Measurements from ENCODE around the gene PRADC1.
"Not testable (repeated sequence)": the region's sequence is repeated elsewhere in the genome, so short reads cannot be mapped to it uniquely, and the experiment has no call there.

Gene PRADC1

GRCh38 chr2:73233154-73233931, at the start of gene PRADC1:
Gene PRADC1 (minus strand): TSS chr2:73233239. CDS start chr2:73233160, 79 bp downstream.
- peak; percentile 100 for DNase-seq (ENCODE audit: low spot score)

DNA sequence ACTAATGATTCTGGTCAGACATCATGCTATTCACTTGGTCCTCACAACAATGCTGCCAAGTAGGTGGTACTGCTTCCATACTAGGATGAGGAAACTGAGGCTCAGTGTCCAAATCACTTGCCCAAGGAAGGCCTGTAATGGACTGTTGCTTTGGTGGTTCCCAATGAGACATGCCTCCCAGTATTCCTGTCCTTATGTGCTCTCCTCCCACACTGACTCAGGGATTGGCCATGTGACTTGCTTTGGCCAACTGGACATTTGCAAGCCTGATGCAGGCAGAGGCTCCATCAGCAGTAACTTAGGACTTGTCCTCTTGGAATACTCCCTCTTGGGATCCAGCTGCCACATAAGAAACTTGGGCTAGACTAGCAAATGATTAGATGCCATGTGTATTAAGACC, 48.2 kb upstream of the PRADC1 start:
- DNase-seq (ENCODE audit: low spot score): no peak

- DNase-seq (ENCODE audit: low spot score): no peak
Measured at GRCh38 chr2:73279852-73280251, 46.8 kb upstream of the PRADC1 start.

DNA sequence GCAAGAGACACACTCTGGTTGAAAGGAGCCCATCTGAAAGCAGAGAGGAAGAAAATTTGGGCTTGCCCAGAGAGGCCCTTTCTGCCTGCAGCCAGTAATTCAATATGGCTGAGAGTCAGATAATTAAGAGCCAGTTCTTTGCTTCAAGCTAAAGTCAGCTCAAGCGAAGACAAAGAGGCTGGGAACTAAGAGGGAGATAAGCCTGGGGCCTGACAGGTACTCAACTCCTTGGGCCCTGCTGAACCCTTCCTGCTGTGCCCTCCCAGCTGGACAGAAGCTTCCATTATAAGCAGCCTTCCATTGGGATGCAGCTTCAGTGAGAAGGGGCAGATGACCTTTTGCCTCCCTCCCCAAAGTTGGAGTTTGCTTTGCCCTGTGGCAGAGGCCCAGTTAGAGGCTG, 39.2 kb upstream of the PRADC1 start:
- DNase-seq (ENCODE audit: low spot score): no peak

- DNase-seq (ENCODE audit: low spot score): no peak
Measured at GRCh38 chr2:73269686-73270465, 36.8 kb upstream of the PRADC1 start.

GRCh38 chr2:73268830-73269685, 36.0 kb upstream of the PRADC1 start:
- peak; percentile 91 for DNase-seq (ENCODE audit: low spot score)

- DNase-seq (ENCODE audit: low spot score): no peak
Measured at GRCh38 chr2:73268366-73268829, 35.4 kb upstream of the PRADC1 start.

- DNase-seq (ENCODE audit: low spot score): no peak
Measured at GRCh38 chr2:73267008-73267407, 34.0 kb upstream of the PRADC1 start.

DNA sequence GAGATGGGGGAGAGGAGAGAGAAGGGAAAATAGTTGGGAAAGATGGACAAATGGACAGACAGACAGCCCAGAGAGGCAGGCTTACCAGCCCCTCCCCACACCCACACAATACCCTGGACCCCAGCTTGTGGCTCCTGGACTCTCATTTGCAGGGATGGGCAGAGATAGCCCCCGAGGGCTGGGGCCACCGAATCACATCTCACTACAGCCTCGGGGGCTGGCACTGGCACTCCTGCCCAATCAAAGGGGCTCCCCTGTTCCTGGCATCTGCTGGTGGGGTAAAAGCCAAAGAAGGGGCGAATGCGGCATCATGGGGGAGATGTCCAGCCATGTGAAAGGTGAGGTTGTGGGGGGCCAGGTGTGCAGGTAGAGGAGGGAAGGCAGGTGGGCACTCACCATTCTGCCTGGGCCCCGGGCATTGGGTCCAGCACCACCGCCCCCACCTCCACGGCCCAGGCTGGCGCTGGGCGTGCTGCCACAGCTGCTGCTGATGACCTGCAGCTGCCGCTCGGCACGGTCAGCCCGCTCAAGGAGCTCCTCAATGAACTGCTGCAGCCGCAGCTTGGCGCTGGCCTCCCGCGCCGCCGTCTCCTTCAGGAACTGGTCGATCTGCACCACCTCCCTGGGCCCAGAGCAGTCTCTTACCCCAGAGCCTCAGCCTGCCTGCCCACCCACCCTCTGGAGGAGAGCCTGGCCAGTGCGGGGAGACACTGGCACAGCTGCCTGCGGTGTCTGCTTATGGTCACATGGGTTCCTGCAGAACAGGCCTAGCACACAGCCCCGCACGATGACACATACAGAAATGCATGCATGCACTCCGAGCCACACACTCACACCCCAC, 33.2 kb upstream of the PRADC1 start:
- no peak for DNase-seq (ENCODE audit: low spot score)

- no peak for DNase-seq (ENCODE audit: low spot score)
Measured at GRCh38 chr2:73265298-73266060, 32.4 kb upstream of the PRADC1 start.

- no peak for DNase-seq (ENCODE audit: low spot score)
Measured at GRCh38 chr2:73264783-73265182, 31.7 kb upstream of the PRADC1 start.

DNA sequence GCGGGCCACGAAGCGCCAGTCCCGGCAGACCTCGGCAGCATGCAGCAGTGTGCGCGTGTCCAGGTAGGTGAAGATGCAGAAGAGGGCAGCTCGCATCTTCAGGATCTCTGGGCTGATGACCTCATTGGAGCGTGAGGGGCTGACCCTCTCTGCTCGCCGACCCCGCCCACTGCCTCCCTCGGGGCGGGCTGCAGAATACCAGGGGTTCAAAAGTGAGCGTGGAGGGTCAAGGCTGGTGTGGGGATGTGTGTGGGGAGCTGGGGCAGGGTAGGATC, 31.2 kb upstream of the PRADC1 start:
- DNase-seq (ENCODE audit: low spot score): no peak

- no peak for DNase-seq (ENCODE audit: low spot score)
Measured at GRCh38 chr2:73263540-73264331, 30.7 kb upstream of the PRADC1 start.

GRCh38 chr2:73262691-73263429, 29.8 kb upstream of the PRADC1 start:
- not testable (repeated sequence) for DNase-seq (ENCODE audit: low spot score)

DNA sequence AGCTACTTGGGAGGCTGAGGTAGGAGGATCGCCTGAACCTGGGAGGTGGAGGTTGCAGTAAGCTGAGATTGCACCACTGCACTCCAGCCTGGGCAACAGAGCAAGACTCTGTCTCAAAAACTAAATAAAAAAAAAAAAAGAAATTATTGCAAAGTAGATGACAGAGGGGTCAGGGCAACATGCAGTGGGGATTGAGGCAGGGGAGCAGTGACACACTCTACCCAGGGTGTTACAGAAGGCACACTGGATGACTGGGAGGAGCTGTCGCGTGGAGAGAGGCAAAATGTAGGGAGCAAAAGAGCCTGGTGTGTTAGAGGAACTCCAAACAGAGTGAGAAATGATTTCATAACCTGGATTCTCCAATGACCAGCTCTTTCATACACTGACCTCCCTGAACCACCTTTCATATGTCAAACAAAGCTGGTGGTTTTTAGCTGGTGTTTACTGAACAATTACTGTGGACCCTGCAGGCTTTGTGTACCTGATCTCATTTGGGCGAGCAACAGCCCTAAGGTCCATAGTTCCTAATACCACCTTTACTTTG, 29.1 kb upstream of the PRADC1 start:
- DNase-seq (ENCODE audit: low spot score): no peak

DNA sequence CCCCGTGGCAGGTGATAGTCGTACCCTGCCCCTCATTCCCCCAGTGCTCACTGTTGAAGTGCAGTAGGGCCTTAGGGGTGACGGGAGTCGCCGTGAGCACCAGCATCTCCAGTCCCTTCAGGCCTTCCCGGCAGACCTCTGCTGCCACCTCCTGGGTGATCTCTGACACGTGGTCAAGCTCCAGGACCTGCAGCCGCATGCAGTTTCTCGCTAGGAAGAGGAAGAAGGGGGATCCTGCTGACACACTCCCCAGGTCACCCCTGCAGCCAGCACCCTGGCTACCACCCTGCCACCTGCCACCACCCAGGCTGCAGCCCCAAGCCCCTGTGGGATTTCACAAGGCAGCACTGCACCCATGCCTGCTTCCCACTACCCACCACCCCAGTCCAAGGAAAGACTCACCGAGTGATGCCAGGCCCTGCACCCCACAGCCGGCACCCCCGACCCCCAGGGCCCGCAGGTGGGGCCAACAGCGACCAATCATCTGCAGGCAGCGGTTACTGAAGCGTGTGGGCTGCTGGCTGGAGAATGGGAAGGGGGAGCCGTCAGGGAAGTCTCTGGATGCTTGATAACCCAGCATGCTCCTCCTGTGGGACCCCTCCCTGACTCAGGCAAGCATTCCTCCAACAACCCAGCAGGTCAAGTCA, 27.4 kb upstream of the PRADC1 start:
- peak; percentile 36 for DNase-seq (ENCODE audit: low spot score)

GRCh38 chr2:73259704-73260337, 26.8 kb upstream of the PRADC1 start:
- DNase-seq (ENCODE audit: low spot score): no peak

DNA sequence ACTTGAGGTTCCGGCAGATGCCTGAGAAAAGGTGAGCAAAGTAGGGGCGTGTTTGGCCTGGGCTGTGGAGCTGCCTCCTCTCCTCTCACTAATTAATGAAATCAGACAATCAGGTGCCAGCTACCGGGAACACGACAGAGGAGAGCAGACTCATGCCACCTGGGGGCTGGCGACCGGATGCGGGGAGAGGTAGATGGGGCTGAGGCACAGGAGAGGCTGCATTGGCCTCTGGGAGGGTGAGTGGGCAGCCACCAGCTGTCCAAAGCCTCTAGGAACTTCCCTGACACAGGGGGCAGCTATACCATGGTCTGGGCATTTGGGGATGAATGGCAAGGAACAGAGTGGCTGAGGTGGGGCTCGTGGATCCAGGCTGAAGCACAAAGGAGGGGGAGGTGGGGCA, 26.2 kb upstream of the PRADC1 start:
- DNase-seq (ENCODE audit: low spot score): no peak

Measured in SW480 (cell line).